Smooth muscle cell (in vitro differentiated cells): ENCODE results near the gene CALCOCO1. TPM values are rescaled to one million over a fixed set of nuclear protein-coding genes. Genes with fewer than 3 reads are reported as not detected.

Source experiments
- DNase-seq: peaks from one replicate; lab custom pipeline; 2025; ENCODE audit not compliant: unreplicated experiment; lab: John Stamatoyannopoulos, UW
- H2AFZ ChIP-seq: fragments of 200-600 bp; sonication (generic); 2 replicates; pipeline ENCODE4 v1.6.0; 2016; ENCODE audit warnings: antibody characterized with exemption, low read depth, mild to moderate bottlenecking
- H3F3A ChIP-seq: fragments of 200-600 bp; sonication (generic); 2 replicates; pipeline ENCODE4 v1.6.0; 2017; ENCODE audit warnings: antibody characterized with exemption, low read depth
- H3K27ac ChIP-seq: fragments of 200-600 bp; sonication (generic); 2 replicates; pipeline ENCODE4 v1.5.1; 2016; ENCODE audit warnings: low read depth, mild to moderate bottlenecking
- H3K27me3 ChIP-seq: fragments of 200-600 bp; sonication (generic); 2 replicates; pipeline ENCODE4 v1.6.1; 2016; ENCODE audit warnings: low read depth, mild to moderate bottlenecking
- H3K36me3 ChIP-seq: fragments of 200-600 bp; sonication (generic); 2 replicates; pipeline ENCODE4 v1.5.1; 2016; ENCODE audit warnings: low read depth
- H3K4me1 ChIP-seq: fragments of 200-600 bp; sonication (generic); 2 replicates; pipeline ENCODE4 v1.5.1; 2016; ENCODE audit warnings: low read depth
- H3K4me2 ChIP-seq: fragments of 200-600 bp; sonication (generic); 2 replicates; pipeline ENCODE4 v1.6.0; 2016; ENCODE audit warnings: mild to moderate bottlenecking
- H3K4me3 ChIP-seq: fragments of 200-600 bp; sonication (generic); 2 replicates; pipeline ENCODE4 v1.5.1; 2016; ENCODE audit warnings: mild to moderate bottlenecking
- H3K79me2 ChIP-seq: fragments of 200-600 bp; sonication (generic); 2 replicates; pipeline ENCODE4 v1.6.0; 2016; ENCODE audit warnings: low read depth, mild to moderate bottlenecking
- H3K9ac ChIP-seq: fragments of 200-600 bp; sonication (generic); 2 replicates; pipeline ENCODE4 v1.6.0; 2016; ENCODE audit warnings: low read depth
- H3K9me3 ChIP-seq: fragments of 200-600 bp; sonication (generic); replicated peaks from 2 replicates; pipeline ENCODE4 v1.5.1; 2016; ENCODE audit warnings: low read depth
- H4K20me1 ChIP-seq: fragments of 200-600 bp; sonication (generic); 2 replicates; pipeline ENCODE4 v1.6.0; 2016; ENCODE audit warnings: low read depth
- CTCF ChIP-seq: fragments of 200-600 bp; sonication (generic); IDR thresholded peaks from 2 replicates; pipeline ENCODE4 v1.5.1; 2017; ENCODE audit warnings: borderline replicate concordance, mild to moderate bottlenecking, antibody characterized with exemption; ENCODE audit not compliant: insufficient read depth, poor library complexity, severe bottlenecking
- WGBS: methylation state at CpG from one replicate; pipeline ENCODE4 v1.1.7; 2016; ENCODE audit warnings: low lambda C conversion rate; 5-methylcytosine and 5-hydroxymethylcytosine counted together
- polyA plus RNA-seq: library from polyadenylated mRNA; unstranded; fragments of >200 nt; fragmentation: Nextera tagmentation; extraction: Ambion mirVana; gene quantifications from 2 replicates; pipeline ENCODE4 v1.2.1, GENCODE V29; 2016
- total RNA-seq: library from RNA; depleted of rRNA; stranded (reverse); fragments of >200 nt; gene quantifications from 2 replicates; pipeline ENCODE4 v1.2.3, GENCODE V29; 2014

The CALCOCO1 gene
- total and polyA plus RNA-seq, 2 experiments from 2014 or later, result 46.5 to 52.0 TPM

DNA sequence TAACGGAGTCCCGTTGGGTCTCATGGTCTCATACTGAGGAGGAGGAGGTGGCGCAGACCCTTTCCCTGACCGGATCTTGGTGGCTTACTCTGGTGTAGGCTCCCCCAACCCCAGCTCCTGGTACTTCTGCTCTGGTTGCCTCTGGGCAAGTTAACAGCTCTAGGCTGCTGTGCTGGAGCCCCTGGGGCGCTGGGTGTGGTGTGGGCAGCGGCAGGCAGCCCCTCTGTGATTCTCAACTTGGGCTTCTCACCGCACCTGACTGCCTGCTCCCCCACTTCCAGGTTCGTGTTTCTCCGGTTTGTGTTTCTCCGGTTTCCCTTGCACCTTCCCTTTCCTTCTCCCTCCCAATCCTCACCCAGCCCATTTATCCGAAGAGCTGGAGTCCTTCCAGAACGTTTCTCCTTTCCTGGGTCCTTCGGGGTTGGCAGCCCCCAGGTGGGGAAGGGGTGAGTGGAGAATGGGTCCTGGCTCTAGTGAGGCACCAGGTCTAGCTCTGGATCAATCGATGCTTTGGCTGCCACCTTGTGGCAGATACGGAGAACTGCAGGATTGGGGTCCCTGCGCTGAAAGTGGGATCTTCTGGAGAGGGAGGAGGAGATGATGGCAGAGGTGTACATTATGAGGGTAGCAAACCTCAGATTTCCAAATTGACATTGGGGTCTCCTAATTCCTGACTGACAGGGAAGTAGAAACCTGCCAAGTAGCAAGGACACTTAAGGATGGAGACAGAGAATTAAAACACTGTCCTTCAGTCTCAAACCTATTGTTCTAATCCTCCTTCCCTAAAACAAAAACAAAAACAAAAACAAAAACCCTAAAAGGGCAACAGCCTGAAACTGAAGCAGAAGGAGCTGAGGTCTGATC is 16.2 kb upstream of the CALCOCO1 start:
- DNase-seq, result peak; percentile 8
- no peak overlapping the region for H3K27ac ChIP-seq
- H3K4me3 ChIP-seq, result no peak overlapping the region
- 30% methylated on average over 16 of the region's 16 CpGs for WGBS
- H3K4me1 ChIP-seq, result peaks cover 22% of the 10 kb centered on the region
- no peaks in the 10 kb centered on the region for H3K36me3 ChIP-seq
- no peak overlapping the region for H2AFZ ChIP-seq
- H3K9me3 ChIP-seq, result no peaks in the 10 kb centered on the region
- H3K9ac ChIP-seq, result no peak overlapping the region
- no peaks in the 10 kb centered on the region for H3K79me2 ChIP-seq
- peaks cover 79% of the 10 kb centered on the region for H3K27me3 ChIP-seq
- no peaks in the 10 kb centered on the region for H4K20me1 ChIP-seq
- no peaks in the 10 kb centered on the region for H3F3A ChIP-seq
- H3K4me2 ChIP-seq, result no peak overlapping the region
- peak; percentile 92 for TF ChIP-seq CTCF

DNA sequence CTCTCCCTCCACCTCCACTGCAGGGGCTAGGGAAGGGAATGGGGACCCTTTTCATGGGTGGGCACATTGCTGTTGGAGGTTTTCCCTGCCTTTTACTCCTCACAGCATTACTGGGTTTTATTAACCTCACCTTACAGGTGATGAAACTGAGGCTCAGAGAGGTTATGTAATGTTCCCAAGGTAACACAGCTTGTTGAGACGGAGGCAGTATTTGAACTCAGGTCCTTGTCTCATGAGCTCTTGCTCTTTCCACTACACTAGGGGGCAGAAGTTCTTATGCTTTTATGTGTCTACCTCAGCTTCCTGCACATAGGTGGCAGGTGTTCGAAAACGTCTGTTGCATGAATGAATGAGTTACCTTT is 12.9 kb upstream of the CALCOCO1 start:
- H3F3A ChIP-seq, result no peaks in the 10 kb centered on the region
- peaks cover 95% of the 10 kb centered on the region for H3K27me3 ChIP-seq
- H3K36me3 ChIP-seq, result no peaks in the 10 kb centered on the region
- no peak overlapping the region for H3K9ac ChIP-seq
- no peaks in the 10 kb centered on the region for H3K9me3 ChIP-seq
- H3K4me3 ChIP-seq, result no peak overlapping the region
- no peaks in the 10 kb centered on the region for H4K20me1 ChIP-seq
- no peak overlapping the region for H2AFZ ChIP-seq
- TF ChIP-seq CTCF, result no peak
- WGBS, result 81% methylated on average over 3 of the region's 3 CpGs
- H3K4me1 ChIP-seq, result peaks cover 8% of the 10 kb centered on the region
- H3K4me2 ChIP-seq, result no peak overlapping the region
- H3K79me2 ChIP-seq, result no peaks in the 10 kb centered on the region
- no peak for DNase-seq
- H3K27ac ChIP-seq, result no peak overlapping the region

- Histone ChIP-seq H3K4me3 (peak overlapping the region; percentile 32), H3F3A (no peaks in the 10 kb centered on the region), H3K79me2 (no peaks in the 10 kb centered on the region), H3K27me3 (peaks cover 98% of the 10 kb centered on the region), H3K36me3 (no peaks in the 10 kb centered on the region), H2AFZ (no peak overlapping the region), H4K20me1 (no peaks in the 10 kb centered on the region), H3K27ac (no peak overlapping the region), H3K9ac (no peak overlapping the region), H3K9me3 (no peaks in the 10 kb centered on the region), H3K4me2 (peak overlapping the region; percentile 73), H3K4me1 (peaks cover 8% of the 10 kb centered on the region)
- WGBS, result 6% methylated on average over 49 of the region's 50 CpGs
- DNase-seq, result no peak
- TF ChIP-seq CTCF, result no peak
These were observed 12.2 kb upstream of the CALCOCO1 start for GRCh38 chr12:53739214-53740129.
